ENCODE results near the gene SNRPE. TPM values are rescaled to one million over a fixed set of nuclear protein-coding genes. Genes with fewer than 3 reads are reported as not detected.

The SNRPE gene
- total and polyA plus RNA-seq, 8 donors, result 8.7 to 470 (median 111) TPM; not detected in 1

DNA sequence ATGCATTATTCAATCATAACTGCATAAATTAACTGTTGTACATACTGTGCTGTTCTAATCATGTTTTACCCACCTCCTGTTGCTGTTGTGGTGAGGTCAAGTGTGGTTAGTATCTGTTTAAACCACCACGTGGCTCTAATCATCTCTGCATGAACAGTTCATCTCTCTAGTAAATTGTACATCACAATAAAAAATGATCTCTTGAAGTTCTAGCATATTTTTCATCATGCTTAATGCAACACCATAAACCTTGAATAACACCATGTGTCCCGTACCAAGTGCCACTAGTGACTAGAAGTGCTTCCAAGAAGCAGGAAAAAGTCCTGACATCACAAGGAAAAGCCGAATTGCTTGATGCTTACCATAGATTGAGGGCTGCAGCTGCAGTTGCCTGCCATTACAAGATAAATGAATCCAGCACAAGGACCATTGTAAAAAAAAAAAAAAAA, 51.7 kb downstream of the SNRPE start:
- DNase-seq, result no peak
- TF ChIP-seq EP300 (IDR thresholded peaks at IDR 0.05), result no peak
- TF ChIP-seq POLR2AphosphoS5 (IDR thresholded peaks at IDR 0.05), result no peak
- no peak for TF ChIP-seq POLR2A (IDR thresholded peaks at IDR 0.05)
- TF ChIP-seq, protein P1, sequence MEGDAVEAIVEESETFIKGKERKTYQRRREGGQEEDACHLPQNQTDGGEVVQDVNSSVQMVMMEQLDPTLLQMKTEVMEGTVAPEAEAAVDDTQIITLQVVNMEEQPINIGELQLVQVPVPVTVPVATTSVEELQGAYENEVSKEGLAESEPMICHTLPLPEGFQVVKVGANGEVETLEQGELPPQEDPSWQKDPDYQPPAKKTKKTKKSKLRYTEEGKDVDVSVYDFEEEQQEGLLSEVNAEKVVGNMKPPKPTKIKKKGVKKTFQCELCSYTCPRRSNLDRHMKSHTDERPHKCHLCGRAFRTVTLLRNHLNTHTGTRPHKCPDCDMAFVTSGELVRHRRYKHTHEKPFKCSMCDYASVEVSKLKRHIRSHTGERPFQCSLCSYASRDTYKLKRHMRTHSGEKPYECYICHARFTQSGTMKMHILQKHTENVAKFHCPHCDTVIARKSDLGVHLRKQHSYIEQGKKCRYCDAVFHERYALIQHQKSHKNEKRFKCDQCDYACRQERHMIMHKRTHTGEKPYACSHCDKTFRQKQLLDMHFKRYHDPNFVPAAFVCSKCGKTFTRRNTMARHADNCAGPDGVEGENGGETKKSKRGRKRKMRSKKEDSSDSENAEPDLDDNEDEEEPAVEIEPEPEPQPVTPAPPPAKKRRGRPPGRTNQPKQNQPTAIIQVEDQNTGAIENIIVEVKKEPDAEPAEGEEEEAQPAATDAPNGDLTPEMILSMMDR (IDR thresholded peaks at IDR 0.05), result no peak
- Histone ChIP-seq H3K36me3 (no peaks in the 10 kb centered on the region), H3K27ac (no peak overlapping the region), H3K4me1 (no peaks in the 10 kb centered on the region), H3K4me3 (no peak overlapping the region), H3K27me3 (no peaks in the 10 kb centered on the region), H3K9me3 (no peaks in the 10 kb centered on the region)
- intact Hi-C loops (cut with DNase I; ENCODE audit: low total_unique reads), result no loop called here
- WGBS, 5 donors, result 46 to 62% (median 55%) methylated on average over 3 of the region's 3 CpGs

DNA sequence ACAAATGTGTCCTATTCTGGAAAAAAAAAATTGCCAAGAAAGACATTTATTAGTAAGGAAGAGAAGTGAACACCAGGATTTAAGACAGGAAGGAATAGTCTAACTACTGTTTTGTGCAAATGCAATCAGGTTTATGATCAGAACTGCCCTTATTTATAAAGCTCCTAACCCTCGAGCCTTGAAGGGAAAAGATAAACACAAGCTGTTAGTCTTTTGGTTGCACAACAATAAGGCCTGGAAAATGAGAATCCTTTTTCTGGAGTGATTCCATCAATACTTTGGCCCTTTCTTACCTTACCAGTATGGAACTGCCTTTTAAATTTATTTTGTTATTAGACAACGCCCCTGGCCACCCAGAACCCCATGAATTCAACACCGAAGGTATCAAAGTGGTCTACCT, 52.9 kb downstream of the SNRPE start:
- TF ChIP-seq POLR2AphosphoS5 (IDR thresholded peaks at IDR 0.05) (no peak), EP300 (IDR thresholded peaks at IDR 0.05) (no peak), POLR2A (IDR thresholded peaks at IDR 0.05) (no peak)
- TF ChIP-seq, protein P1 (IDR thresholded peaks at IDR 0.05), result no peak
- no peaks in the 10 kb centered on the region for H3K36me3 ChIP-seq
- no peaks in the 10 kb centered on the region for H3K4me1 ChIP-seq
- H3K27me3 ChIP-seq, result no peaks in the 10 kb centered on the region
- no peak overlapping the region for H3K27ac ChIP-seq
- no peaks in the 10 kb centered on the region for H3K9me3 ChIP-seq
- no peak overlapping the region for H3K4me3 ChIP-seq
- intact Hi-C loops (cut with DNase I; ENCODE audit: low total_unique reads), result no loop called here
- DNase-seq, result no peak
- WGBS, 5 donors, result 67 to 75% (median 71%) methylated on average over 3 of the region's 3 CpGs

DNA sequence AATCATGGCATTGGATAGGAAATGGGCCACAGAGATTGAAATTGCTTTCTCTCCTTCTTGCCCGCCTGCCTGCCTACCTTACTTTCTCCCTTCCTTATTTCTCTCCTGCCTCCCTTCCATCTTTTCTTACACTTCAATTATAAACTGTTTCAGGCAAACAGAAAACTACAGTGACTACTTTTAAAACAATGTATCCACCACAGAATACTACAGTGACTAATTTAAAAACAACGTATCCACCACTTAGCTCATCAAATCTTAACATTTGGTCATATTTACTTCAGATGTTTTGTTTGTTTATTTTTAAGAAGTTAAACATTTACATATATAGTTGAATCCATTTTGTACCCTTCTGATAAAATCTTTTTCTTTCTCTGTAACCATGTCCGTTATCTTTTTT, 54.4 kb downstream of the SNRPE start:
- WGBS, 5 donors, result 57 to 88% (median 66%) methylated on average over 3 of the region's 3 CpGs
- no peak overlapping the region for H3K27ac ChIP-seq
- no peaks in the 10 kb centered on the region for H3K36me3 ChIP-seq
- H3K9me3 ChIP-seq, result no peaks in the 10 kb centered on the region
- no peak overlapping the region for H3K4me3 ChIP-seq
- intact Hi-C loops (cut with DNase I; ENCODE audit: low total_unique reads), result no loop called here
- no peak for DNase-seq
- H3K4me1 ChIP-seq, result no peaks in the 10 kb centered on the region
- TF ChIP-seq, protein P1 (IDR thresholded peaks at IDR 0.05), result no peak
- TF ChIP-seq POLR2A (IDR thresholded peaks at IDR 0.05), result no peak
- H3K27me3 ChIP-seq, result no peaks in the 10 kb centered on the region

DNA sequence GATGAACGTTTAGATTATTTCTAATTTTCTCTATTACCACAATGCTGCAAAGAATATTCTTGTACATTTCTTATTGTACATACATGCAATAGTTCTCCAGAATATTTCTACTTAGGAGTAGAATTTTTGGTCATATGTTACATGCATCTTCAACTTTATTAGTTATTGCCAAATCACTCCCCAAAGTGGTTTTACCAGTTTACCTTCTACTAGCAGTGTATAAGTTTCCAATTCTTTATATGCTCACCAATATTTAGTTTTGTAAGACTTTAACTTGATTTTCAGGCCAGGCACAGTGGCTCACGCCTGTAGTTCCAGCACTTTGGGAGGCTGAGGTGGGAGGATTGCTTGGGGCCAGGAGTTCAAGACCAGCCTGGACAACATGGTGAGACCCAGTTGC, 55.4 kb downstream of the SNRPE start:
- Histone ChIP-seq H3K27me3 (no peaks in the 10 kb centered on the region), H3K9me3 (no peaks in the 10 kb centered on the region), H3K4me3 (no peak overlapping the region), H3K36me3 (no peaks in the 10 kb centered on the region), H3K4me1 (no peaks in the 10 kb centered on the region), H3K27ac (no peak overlapping the region)
- DNase-seq, result no peak
- intact Hi-C loops (cut with DNase I; ENCODE audit: low total_unique reads), result no loop called here
- 62 to 79% (median 64%) methylated on average over 2 of the region's 2 CpGs for WGBS, 5 donors
- TF ChIP-seq POLR2A (IDR thresholded peaks at IDR 0.05) (no peak), EP300 (IDR thresholded peaks at IDR 0.05) (no peak), POLR2AphosphoS5 (IDR thresholded peaks at IDR 0.05) (no peak)
- TF ChIP-seq, protein P1 (IDR thresholded peaks at IDR 0.05), result no peak

Small RNA genes within 50 kb of the gene (small RNA-seq; reads per million reads assigned to genes)
- gene HSPE1P6, result 0 reads per million in 4 donors

Other genes with a start within 250 kb of the SNRPE start
- gene ATP2B4, start 234.8 kb upstream of the SNRPE start, total RNA-seq, result 100 to 1,000 TPM in 2 of 5 donors, 10 to 100 TPM in 3; 38.5 to 353 (median 78.2) TPM
- 10 to 100 TPM in 1 of 3 donors, 1 to 10 TPM in 2; 4.4 to 23.6 (median 4.8) TPM for gene ATP2B4, start 234.8 kb upstream of the SNRPE start, polyA plus RNA-seq
- 1 to 10 TPM in 2 of 5 donors, under 1 TPM in 2, not detected in 1; 0.45 to 2.8 (median 1.1) TPM for gene LAX1, start 96.4 kb upstream of the SNRPE start, total RNA-seq
- gene LAX1, start 96.4 kb upstream of the SNRPE start, polyA plus RNA-seq, result under 1 TPM in 2 of 3 donors, not detected in 1; 0.06 to 0.20 TPM
- gene ZBED6, start 66.0 kb upstream of the SNRPE start, total RNA-seq, result 10 to 100 TPM; 12.5 to 38.6 (median 22.2) TPM
- under 1 TPM; 0.13 to 0.93 (median 0.15) TPM for gene ZBED6, start 66.0 kb upstream of the SNRPE start, polyA plus RNA-seq
- 100 to 1,000 TPM in 2 of 5 donors, 10 to 100 TPM in 3; 56.2 to 160 (median 84.0) TPM for gene ZC3H11A, start 66.0 kb upstream of the SNRPE start, total RNA-seq
- 10 to 100 TPM; 25.0 to 39.2 (median 25.8) TPM for gene ZC3H11A, start 66.0 kb upstream of the SNRPE start, polyA plus RNA-seq
- gene SOX13, start 211.5 kb downstream of the SNRPE start, total RNA-seq, result 10 to 100 TPM; 10.5 to 42.6 (median 11.9) TPM
- 1 to 10 TPM; 4.1 to 7.3 (median 7.2) TPM for gene SOX13, start 211.5 kb downstream of the SNRPE start, polyA plus RNA-seq

Data from stomach (tissue), 9 donors.